OCI-LY7 (cell line): ENCODE data around the gene PTGER2. TPM values are rescaled to one million over a fixed set of nuclear protein-coding genes. Genes with fewer than 3 reads are reported as not detected.

Experiments used
- BruUV-seq: library from RNA; stranded (reverse); fragments of 400-500 nt; replicated peaks from 2 replicates; lab custom pipeline; 2021; lab: Mats Ljungman, UMichigan
- CTCF ChIA-PET: fragments of 300-600 bp; sonication (Branson Sonifier 250); formaldehyde crosslinking; loops from one replicate; lab custom pipeline; 2022; ENCODE audit warnings: antibody characterized with exemption; ENCODE audit not compliant: unreplicated experiment; lab: Charles Lee
- POLR2A ChIA-PET: fragments of 300-600 bp; sonication (Branson Sonifier 250); formaldehyde crosslinking; loops from one replicate; lab custom pipeline; 2022; ENCODE audit warnings: antibody characterized with exemption; lab: Charles Lee
- DNase-seq: peaks from one replicate; pipeline ENCODE4 v3.0.0-alpha.2; 2015; ENCODE audit warnings: low spot score
- H2AFZ ChIP-seq: fragments of 200-600 bp; sonication (generic), shearing (Covaris generic); 2 replicates; pipeline ENCODE4 v1.6.1; 2014; ENCODE audit warnings: mild to moderate bottlenecking, antibody characterized with exemption, low read length, moderate library complexity
- H3K27ac ChIP-seq: fragments of 200-600 bp; sonication (generic); 2 replicates; pipeline ENCODE4 v1.5.1; 2014; ENCODE audit warnings: mixed run types, low read depth, mild to moderate bottlenecking, moderate library complexity, low read length, inconsistent platforms; ENCODE audit not compliant: poor library complexity, severe bottlenecking
- H3K36me3 ChIP-seq: fragments of 200-600 bp; sonication (generic); 2 replicates; pipeline ENCODE4 v1.6.1; 2014; ENCODE audit warnings: mild to moderate bottlenecking, antibody characterized with exemption, low read length, moderate library complexity, mixed read lengths; ENCODE audit not compliant: insufficient read depth
- H3K4me1 ChIP-seq: fragments of 200-600 bp; sonication (generic); 2 replicates; pipeline ENCODE4 v1.5.1; 2014; ENCODE audit warnings: mild to moderate bottlenecking, low read length; ENCODE audit not compliant: insufficient read depth, poor library complexity, severe bottlenecking
- H3K4me2 ChIP-seq: fragments of 200-600 bp; sonication (generic); 2 replicates; pipeline ENCODE4 v1.6.1; 2014; ENCODE audit warnings: mild to moderate bottlenecking, low read length
- H3K4me3 ChIP-seq: fragments of 200-600 bp; sonication (generic); 2 replicates; pipeline ENCODE4 v1.5.1; 2014; ENCODE audit warnings: mild to moderate bottlenecking, low read depth, low read length; ENCODE audit not compliant: poor library complexity, severe bottlenecking
- H3K79me2 ChIP-seq: fragments of 200-600 bp; sonication (generic); 2 replicates; pipeline ENCODE4 v1.6.1; 2016; ENCODE audit warnings: low read depth, mild to moderate bottlenecking, low read length, moderate library complexity, mixed read lengths; ENCODE audit not compliant: insufficient read depth
- H3K9me2 ChIP-seq: fragments of 200-600 bp; sonication (generic); 2 replicates; pipeline ENCODE4 v1.6.1; 2016; ENCODE audit warnings: mild to moderate bottlenecking, low read length, mixed read lengths; ENCODE audit not compliant: insufficient read depth
- H3K9me3 ChIP-seq: fragments of 200-600 bp; sonication (generic); 2 replicates; pipeline ENCODE4 v1.6.1; 2014; ENCODE audit warnings: mild to moderate bottlenecking, mixed run types, low read length, mixed read lengths
- H4K20me1 ChIP-seq: fragments of 200-600 bp; sonication (generic); 2 replicates; pipeline ENCODE4 v1.6.1; 2014; ENCODE audit warnings: mild to moderate bottlenecking, antibody characterized with exemption, low read length, moderate library complexity, mixed read lengths; ENCODE audit not compliant: insufficient read depth
- EZH2phosphoT487 ChIP-seq: fragments of 200-600 bp; sonication (generic); IDR thresholded peaks from 2 replicates; pipeline ENCODE4 v1.6.1; 2018; ENCODE audit warnings: low read depth, borderline replicate concordance, mild to moderate bottlenecking, mixed run types, antibody characterized with exemption, low read length, moderate library complexity, mixed read lengths
- intact Hi-C: fragments of 100-400 bp; cut with micrococcal nuclease; formaldehyde crosslinking; loops from one replicate; pipeline ENCODE4 v1.10.0; 2022; ENCODE audit not compliant: unreplicated experiment
- total RNA-seq, 2 experiments: library from RNA; depleted of rRNA in 1 of 2; stranded (reverse); fragments of >200 nt in 1 of 2; shearing (Covaris generic) in 1 of 2; gene quantifications; 2 replicates each; pipeline ENCODE4 v1.2.3, GENCODE V29; 2014 to 2022
- TF ChIP-seq, protein P1 (sequence below): fragments of 200-600 bp; sonication (generic); conservative IDR thresholded peaks from 2 replicates; pipeline ENCODE4 v1.5.1; 2014; ENCODE audit warnings: mild to moderate bottlenecking, antibody characterized with exemption, low read length, moderate library complexity, mixed read lengths

The PTGER2 gene
- total RNA-seq, 2 experiments from 2014 or later: not detected

DNA sequence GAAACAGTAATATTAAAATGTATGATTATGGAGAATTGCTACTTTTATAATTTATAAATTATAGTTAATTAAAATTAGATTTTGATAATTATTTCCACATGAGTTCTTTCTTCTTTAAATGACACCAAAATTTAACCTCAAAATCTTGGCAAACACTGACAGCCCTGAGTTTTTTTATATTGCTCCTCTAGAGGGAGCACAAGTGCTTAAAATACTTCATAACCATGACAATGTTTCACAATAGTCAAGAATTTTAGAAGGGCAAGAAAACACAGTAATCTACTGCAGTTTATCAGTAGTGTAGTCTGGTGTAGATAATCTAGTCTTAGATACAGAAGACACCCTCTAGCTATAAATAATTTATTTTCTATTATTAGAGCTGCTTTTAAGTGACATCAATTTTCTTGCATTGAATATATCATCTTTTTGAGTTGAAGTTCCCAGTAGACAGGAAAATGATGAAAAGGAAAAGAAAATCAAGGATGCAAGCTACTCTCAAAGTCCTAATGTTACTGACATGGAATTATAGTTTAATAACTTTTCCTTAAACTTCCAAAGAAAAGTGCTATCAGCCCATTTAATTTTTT lies 14.3 kb upstream of the PTGER2 start:
- Histone ChIP-seq H3K27ac (no peak overlapping the region), H3K4me1 (no peaks in the 10 kb centered on the region), H3K9me2 (no peaks in the 10 kb centered on the region), H3K4me2 (no peak overlapping the region), H3K9me3 (no peaks in the 10 kb centered on the region), H3K79me2 (no peaks in the 10 kb centered on the region), H2AFZ (no peak overlapping the region), H3K36me3 (no peaks in the 10 kb centered on the region), H3K4me3 (no peak overlapping the region), H4K20me1 (no peaks in the 10 kb centered on the region)
- ChIA-PET CTCF (no interaction called here), POLR2A (interaction anchor here (0.7 to 1.1 kb wide), 6 partner anchors 13 to 1098 kb away, joined by 3 to 7 read pairs (median 3); no protein-coding TSS in a partner anchor)
- no TSS peak for BruUV-seq
- DNase-seq: peak; percentile 57
- TF ChIP-seq, protein P1, sequence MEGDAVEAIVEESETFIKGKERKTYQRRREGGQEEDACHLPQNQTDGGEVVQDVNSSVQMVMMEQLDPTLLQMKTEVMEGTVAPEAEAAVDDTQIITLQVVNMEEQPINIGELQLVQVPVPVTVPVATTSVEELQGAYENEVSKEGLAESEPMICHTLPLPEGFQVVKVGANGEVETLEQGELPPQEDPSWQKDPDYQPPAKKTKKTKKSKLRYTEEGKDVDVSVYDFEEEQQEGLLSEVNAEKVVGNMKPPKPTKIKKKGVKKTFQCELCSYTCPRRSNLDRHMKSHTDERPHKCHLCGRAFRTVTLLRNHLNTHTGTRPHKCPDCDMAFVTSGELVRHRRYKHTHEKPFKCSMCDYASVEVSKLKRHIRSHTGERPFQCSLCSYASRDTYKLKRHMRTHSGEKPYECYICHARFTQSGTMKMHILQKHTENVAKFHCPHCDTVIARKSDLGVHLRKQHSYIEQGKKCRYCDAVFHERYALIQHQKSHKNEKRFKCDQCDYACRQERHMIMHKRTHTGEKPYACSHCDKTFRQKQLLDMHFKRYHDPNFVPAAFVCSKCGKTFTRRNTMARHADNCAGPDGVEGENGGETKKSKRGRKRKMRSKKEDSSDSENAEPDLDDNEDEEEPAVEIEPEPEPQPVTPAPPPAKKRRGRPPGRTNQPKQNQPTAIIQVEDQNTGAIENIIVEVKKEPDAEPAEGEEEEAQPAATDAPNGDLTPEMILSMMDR: peak; percentile 87
- TF ChIP-seq EZH2phosphoT487: no peak
- intact Hi-C loops: loop anchor here (5.0 kb wide), 1 partner anchor 173 kb away; no protein-coding TSS in a partner anchor

DNA sequence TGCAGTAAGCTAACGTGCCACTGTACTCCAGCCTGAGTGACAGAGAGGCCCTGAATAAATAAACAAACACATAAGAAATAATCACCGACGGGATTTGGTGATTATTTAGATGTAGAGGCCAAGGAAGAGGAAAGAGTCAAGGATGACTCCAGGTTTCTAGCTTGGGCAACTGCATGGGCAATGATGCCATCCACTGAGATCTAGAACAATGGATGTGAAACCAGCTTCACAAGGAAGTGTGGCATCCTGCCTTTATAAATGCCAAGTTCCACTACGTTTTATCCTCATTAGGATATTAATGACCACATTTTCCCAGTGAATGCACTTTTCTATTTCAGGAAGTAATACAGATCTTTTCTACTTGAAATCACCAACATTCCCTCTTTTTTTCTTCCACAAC lies 10.9 kb upstream of the PTGER2 start:
- H3K79me2 ChIP-seq: no peaks in the 10 kb centered on the region
- H3K4me2 ChIP-seq: no peak overlapping the region
- H3K9me3 ChIP-seq: no peaks in the 10 kb centered on the region
- H3K9me2 ChIP-seq: no peaks in the 10 kb centered on the region
- POLR2A ChIA-PET: no interaction called here
- no peak overlapping the region for H3K4me3 ChIP-seq
- BruUV-seq: no TSS peak
- H2AFZ ChIP-seq: no peak overlapping the region
- no peak for DNase-seq
- no peaks in the 10 kb centered on the region for H3K4me1 ChIP-seq
- TF ChIP-seq, protein P1: no peak
- no peak for TF ChIP-seq EZH2phosphoT487
- no peaks in the 10 kb centered on the region for H4K20me1 ChIP-seq
- intact Hi-C loops: no loop called here
- no peaks in the 10 kb centered on the region for H3K36me3 ChIP-seq
- CTCF ChIA-PET: no interaction called here
- H3K27ac ChIP-seq: no peak overlapping the region

DNA sequence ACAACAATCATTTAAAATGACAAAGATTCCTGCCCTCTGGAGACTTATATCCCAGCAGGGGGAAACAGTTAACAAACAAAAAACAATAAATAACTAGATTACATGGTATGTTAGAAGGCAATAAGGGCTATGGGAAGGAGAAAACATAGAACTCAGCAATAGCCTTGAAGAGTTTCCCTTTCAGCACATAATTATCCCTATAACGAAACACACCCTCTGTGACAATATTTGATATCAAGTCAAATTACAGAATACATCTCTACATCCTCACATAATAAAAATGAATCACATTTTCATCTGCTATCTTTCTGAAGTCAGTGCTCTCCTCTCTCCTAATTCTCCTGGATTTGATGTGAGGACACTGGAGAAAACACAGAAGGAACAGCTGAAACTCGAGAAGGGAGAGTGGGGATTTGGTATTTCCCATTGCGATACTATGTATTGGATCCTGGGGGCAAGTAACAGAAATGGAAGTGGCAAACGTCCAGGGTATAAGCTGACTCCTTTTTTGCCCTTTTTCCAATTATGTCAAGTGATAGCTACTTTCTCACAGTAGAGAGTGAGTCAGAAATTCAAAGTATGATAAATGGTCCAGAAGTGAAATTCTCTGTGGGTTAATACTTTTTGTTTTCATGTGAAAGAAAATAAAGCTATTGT lies 9.7 kb upstream of the PTGER2 start:
- Histone ChIP-seq H2AFZ (no peak overlapping the region), H3K4me1 (no peaks in the 10 kb centered on the region), H3K27ac (no peak overlapping the region), H3K9me2 (no peaks in the 10 kb centered on the region), H3K79me2 (no peaks in the 10 kb centered on the region), H3K36me3 (no peaks in the 10 kb centered on the region), H3K4me3 (no peak overlapping the region), H3K9me3 (no peaks in the 10 kb centered on the region), H3K4me2 (no peak overlapping the region), H4K20me1 (no peaks in the 10 kb centered on the region)
- TF ChIP-seq, protein P1: no peak
- no peak for TF ChIP-seq EZH2phosphoT487
- BruUV-seq: no TSS peak
- ChIA-PET CTCF (no interaction called here), POLR2A (interaction anchor here (0.7 kb wide), 1 partner anchor 15 kb away, joined by 3 read pairs; no protein-coding TSS in a partner anchor)
- DNase-seq: no peak
- intact Hi-C loops: no loop called here
